Stimulated activated CD4-positive, alpha-beta T cell treated with anti-CD3 and anti-CD28 coated beads, Interleukin-15, amount 100 ng/mL, for 24 hours (primary cell): ENCODE data around the gene ZNF672.
"Not testable (repeated sequence)": the region's sequence is repeated elsewhere in the genome, so short reads cannot be mapped to it uniquely, and the experiment has no call there.

ENCODE experiments used
- DNase-seq: peaks from one replicate; pipeline ENCODE4 v3.0.0-alpha.2; 2020

Gene ZNF672

GRCh38 chr1:248857201-248857600, 19.2 kb downstream of the ZNF672 start:
- DNase-seq = no peak

- DNase-seq = no peak
Measured at GRCh38 chr1:248857749-248858095, 19.7 kb downstream of the ZNF672 start.

GRCh38 chr1:248858096-248858890, 20.3 kb downstream of the ZNF672 start:
- peak; percentile 57 for DNase-seq

- peak; percentile 98 for DNase-seq
Measured at GRCh38 chr1:248858891-248859889, 21.2 kb downstream of the ZNF672 start, which contains the start of gene ZNF692. Gene ZNF692, minus strand, starts transcription at chr1:248859085. Its CDS starts 776 bp downstream, at chr1:248858309.

GRCh38 chr1:248860007-248860406, 22.0 kb downstream of the ZNF672 start:
- no peak for DNase-seq

GRCh38 chr1:248861616-248862015, 23.6 kb downstream of the ZNF672 start:
- DNase-seq = no peak

GRCh38 chr1:248862695-248862997, 24.6 kb downstream of the ZNF672 start:
- DNase-seq = no peak

GRCh38 chr1:248862998-248863881, 25.2 kb downstream of the ZNF672 start:
- peak; percentile 91 for DNase-seq

GRCh38 chr1:248871837-248872401, 33.9 kb downstream of the ZNF672 start:
- DNase-seq = no peak

GRCh38 chr1:248872752-248873408, 34.9 kb downstream of the ZNF672 start:
- peak; percentile 72 for DNase-seq

GRCh38 chr1:248873409-248873992, 35.5 kb downstream of the ZNF672 start:
- DNase-seq = peak; percentile 95

- DNase-seq = peak; percentile 87
Measured at GRCh38 chr1:248873993-248874533, 36.0 kb downstream of the ZNF672 start.

GRCh38 chr1:248881261-248881660, 43.2 kb downstream of the ZNF672 start:
- no peak for DNase-seq

GRCh38 chr1:248882427-248882826, 44.4 kb downstream of the ZNF672 start:
- DNase-seq = not testable (repeated sequence)

GRCh38 chr1:248884632-248885295, 46.7 kb downstream of the ZNF672 start:
- no peak for DNase-seq

GRCh38 chr1:248885646-248886045, 47.6 kb downstream of the ZNF672 start:
- DNase-seq = no peak

GRCh38 chr1:248886237-248886895, 48.3 kb downstream of the ZNF672 start:
- DNase-seq = no peak

- DNase-seq = not testable (repeated sequence)
Measured at GRCh38 chr1:248889914-248890243, 51.9 kb downstream of the ZNF672 start.

- DNase-seq = no peak
Measured at GRCh38 chr1:248890549-248891498, 52.8 kb downstream of the ZNF672 start.
